ENCODE measurements around the gene WDR6. TPM values are rescaled to one million over a fixed set of nuclear protein-coding genes. Genes with fewer than 3 reads are reported as not detected.

Gene WDR6
- total RNA-seq, 4 donors from 2014 or later: 77.2 to 101 (median 89.0) TPM

DNA sequence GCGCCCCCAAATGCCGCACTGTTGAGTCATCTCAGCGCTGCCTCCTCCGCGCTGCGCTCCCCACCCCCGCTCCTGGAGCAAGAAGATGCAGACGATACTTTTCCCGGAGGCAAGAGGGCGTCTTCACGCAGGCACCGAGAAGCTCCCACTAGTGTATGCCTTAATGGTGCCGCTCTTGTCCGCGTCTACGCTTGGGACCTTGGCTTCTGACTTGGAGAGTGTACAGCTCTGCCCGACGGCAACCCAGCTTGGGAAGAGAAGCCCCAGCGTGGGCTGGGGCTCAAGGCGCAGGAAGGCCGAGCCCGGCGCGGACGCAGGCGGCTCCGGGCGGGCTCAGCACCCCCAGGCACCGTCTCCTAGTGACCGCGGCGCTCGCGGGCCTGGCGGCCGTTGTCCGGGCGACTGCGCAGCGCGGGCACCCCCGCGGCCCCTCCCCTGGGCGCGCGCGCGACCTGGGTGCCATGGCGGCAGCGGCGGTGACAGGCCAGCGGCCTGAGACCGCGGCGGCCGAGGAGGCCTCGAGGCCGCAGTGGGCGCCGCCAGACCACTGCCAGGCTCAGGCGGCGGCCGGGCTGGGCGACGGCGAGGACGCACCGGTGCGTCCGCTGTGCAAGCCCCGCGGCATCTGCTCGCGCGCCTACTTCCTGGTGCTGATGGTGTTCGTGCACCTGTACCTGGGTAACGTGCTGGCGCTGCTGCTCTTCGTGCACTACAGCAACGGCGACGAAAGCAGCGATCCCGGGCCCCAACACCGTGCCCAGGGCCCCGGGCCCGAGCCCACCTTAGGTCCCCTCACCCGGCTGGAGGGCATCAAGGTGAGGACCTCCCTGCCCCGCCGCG, 17.2 kb upstream of the WDR6 start, which contains the start of gene P4HTM:
Gene P4HTM, plus strand, starts transcription at position 446 of the 840 bp plus-strand sequence. Its CDS starts 16 bp downstream, at position 462.
- peaks cover 29 to 44% (median 41%) of the 10 kb centered on the region in 4 donors for H3K4me1 ChIP-seq
- H3K27ac ChIP-seq (replicated peaks in 1 of 4): peak within 1 kb of the TSS; percentile 94 to 97 (median 94)
- intact Hi-C loops (cut with DNase I): loop anchor here (2.0 kb wide), 1 partner anchor 15 kb away; no protein-coding TSS in a partner anchor
- peak; percentile 95 for DNase-seq (ENCODE audit: extremely low spot score)
- no peaks in the 10 kb centered on the region for H3K27me3 ChIP-seq
- H3K36me3 ChIP-seq: peaks cover 0 to 32% (median 28%) of the 10 kb centered on the region in 4 donors
- peak within 1 kb of the TSS; percentile 85 to 98 (median 95) for H3K4me3 ChIP-seq
- WGBS: 0% methylated on average over 9 of the region's 91 CpGs
- H3K9me3 ChIP-seq: no peaks in the 10 kb centered on the region
- no peak for TF ChIP-seq EP300 (IDR thresholded peaks at IDR 0.05)
- TF ChIP-seq, protein P1, sequence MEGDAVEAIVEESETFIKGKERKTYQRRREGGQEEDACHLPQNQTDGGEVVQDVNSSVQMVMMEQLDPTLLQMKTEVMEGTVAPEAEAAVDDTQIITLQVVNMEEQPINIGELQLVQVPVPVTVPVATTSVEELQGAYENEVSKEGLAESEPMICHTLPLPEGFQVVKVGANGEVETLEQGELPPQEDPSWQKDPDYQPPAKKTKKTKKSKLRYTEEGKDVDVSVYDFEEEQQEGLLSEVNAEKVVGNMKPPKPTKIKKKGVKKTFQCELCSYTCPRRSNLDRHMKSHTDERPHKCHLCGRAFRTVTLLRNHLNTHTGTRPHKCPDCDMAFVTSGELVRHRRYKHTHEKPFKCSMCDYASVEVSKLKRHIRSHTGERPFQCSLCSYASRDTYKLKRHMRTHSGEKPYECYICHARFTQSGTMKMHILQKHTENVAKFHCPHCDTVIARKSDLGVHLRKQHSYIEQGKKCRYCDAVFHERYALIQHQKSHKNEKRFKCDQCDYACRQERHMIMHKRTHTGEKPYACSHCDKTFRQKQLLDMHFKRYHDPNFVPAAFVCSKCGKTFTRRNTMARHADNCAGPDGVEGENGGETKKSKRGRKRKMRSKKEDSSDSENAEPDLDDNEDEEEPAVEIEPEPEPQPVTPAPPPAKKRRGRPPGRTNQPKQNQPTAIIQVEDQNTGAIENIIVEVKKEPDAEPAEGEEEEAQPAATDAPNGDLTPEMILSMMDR (IDR thresholded peaks at IDR 0.05): peak; percentile 40 to 49 (median 48)
- no peak for TF ChIP-seq POLR2A (IDR thresholded peaks at IDR 0.05; ENCODE audit: low read depth)
- TF ChIP-seq POLR2AphosphoS5 (IDR thresholded peaks at IDR 0.05): peak; percentile 91 to 94

DNA sequence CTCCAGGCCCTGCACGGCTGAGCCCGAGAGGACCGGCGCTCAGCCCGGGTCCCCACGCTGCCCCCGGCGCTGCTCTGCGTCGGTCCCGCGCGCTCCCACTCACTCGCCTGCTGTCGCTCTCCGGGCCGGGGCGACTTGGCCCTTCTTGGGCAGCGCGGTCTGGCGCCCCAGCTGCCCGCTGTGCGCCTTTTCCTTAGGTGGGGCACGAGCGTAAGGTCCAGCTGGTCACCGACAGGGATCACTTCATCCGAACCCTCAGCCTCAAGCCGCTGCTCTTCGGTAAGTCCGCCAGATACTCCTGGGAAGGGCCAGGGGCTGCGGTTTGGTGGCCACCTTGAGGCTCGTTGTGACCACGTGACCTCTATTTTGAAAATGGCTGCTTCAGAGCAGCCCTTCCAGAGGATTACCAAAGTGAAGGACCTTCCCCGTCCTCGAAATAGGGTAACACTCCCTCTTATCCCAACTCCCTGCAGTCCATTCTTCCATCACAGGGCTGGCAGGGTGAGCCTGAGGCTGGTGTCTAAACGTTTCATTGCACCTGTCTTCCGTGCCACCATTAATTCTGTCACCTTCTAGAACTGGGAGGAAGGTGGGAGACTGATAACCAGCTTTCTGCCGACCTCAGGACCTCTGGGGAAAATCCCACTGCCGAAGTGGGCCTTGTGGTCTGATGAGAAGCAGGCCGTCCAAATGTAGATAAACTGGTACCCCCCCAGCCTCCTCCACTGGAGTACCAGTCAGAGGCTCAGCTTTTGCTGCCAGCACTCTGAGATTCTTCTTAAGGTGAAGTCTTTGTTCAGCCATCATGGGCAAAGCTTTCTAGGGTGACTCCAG, 16.3 kb upstream of the WDR6 start:
- Histone ChIP-seq H3K36me3 (peaks cover 0 to 32% (median 19%) of the 10 kb centered on the region in 4 donors), H3K27ac (replicated peaks in 1 of 4) (peak overlapping the region; percentile 94 to 97 (median 94)), H3K4me3 (peak overlapping the region; percentile 85 to 98 (median 95)), H3K9me3 (no peaks in the 10 kb centered on the region), H3K4me1 (peaks cover 29 to 44% (median 41%) of the 10 kb centered on the region in 4 donors), H3K27me3 (no peaks in the 10 kb centered on the region)
- TF ChIP-seq, protein P1 (IDR thresholded peaks at IDR 0.05): no peak
- TF ChIP-seq POLR2AphosphoS5 (IDR thresholded peaks at IDR 0.05) (peak in 1 of 2 donors; percentile 36), EP300 (IDR thresholded peaks at IDR 0.05) (no peak), POLR2A (IDR thresholded peaks at IDR 0.05; ENCODE audit: low read depth) (no peak)
- WGBS: 5% methylated on average over 30 of the region's 40 CpGs
- DNase-seq (ENCODE audit: extremely low spot score): no peak
- intact Hi-C loops (cut with DNase I): loop anchor here (2.0 kb wide), 1 partner anchor 14 kb away; no protein-coding TSS in a partner anchor

DNA sequence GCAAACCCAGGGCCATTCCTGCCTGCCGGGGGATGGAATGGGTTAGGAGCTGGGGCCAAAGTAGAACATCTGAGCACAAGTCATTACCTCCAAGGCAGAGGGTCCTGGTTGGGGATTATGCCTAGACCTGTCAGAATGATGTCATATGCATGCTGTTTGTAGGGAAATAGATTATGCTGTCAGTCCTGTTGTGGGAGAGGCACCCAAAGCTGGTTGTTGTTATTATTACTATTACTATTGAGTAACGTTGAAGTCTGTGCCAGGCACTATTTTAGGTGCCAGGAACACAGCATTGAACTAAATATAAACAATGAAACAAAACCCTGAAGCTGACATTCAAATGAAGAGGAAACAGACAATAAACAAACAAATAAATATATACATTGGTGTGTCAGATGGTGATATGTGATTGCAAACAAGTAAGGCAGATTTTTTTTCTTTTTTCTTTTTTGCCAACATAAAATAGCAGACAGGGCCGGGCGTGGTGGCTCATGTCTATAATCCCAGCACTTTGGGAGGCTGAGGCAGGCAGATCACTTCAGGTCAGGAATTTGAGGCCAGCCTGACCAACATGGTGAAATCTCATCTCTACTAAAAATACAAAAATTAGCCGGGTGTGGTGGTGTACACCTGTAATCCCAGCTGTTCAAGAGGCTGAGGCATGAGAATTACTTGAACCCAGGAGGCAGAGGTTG, 15.2 kb upstream of the WDR6 start:
- H3K27ac ChIP-seq (replicated peaks in 1 of 4): peak overlapping the region in 2 of 4 donors; percentile 94 to 97
- no peaks in the 10 kb centered on the region for H3K27me3 ChIP-seq
- no peaks in the 10 kb centered on the region for H3K9me3 ChIP-seq
- peaks cover 29 to 44% (median 41%) of the 10 kb centered on the region in 4 donors for H3K4me1 ChIP-seq
- intact Hi-C loops (cut with DNase I): loop anchor here (2.0 kb wide), 1 partner anchor 13 kb away; no protein-coding TSS in a partner anchor
- 70% methylated on average over 5 of the region's 5 CpGs for WGBS
- H3K4me3 ChIP-seq: peak overlapping the region in 2 of 4 donors; percentile 94 to 96
- peaks cover 0 to 31% (median 16%) of the 10 kb centered on the region in 4 donors for H3K36me3 ChIP-seq
- DNase-seq (ENCODE audit: extremely low spot score): no peak
- TF ChIP-seq, protein P1 (IDR thresholded peaks at IDR 0.05): no peak
- TF ChIP-seq POLR2AphosphoS5 (IDR thresholded peaks at IDR 0.05): no peak
- no peak for TF ChIP-seq POLR2A (IDR thresholded peaks at IDR 0.05; ENCODE audit: low read depth)
- no peak for TF ChIP-seq EP300 (IDR thresholded peaks at IDR 0.05)

DNA sequence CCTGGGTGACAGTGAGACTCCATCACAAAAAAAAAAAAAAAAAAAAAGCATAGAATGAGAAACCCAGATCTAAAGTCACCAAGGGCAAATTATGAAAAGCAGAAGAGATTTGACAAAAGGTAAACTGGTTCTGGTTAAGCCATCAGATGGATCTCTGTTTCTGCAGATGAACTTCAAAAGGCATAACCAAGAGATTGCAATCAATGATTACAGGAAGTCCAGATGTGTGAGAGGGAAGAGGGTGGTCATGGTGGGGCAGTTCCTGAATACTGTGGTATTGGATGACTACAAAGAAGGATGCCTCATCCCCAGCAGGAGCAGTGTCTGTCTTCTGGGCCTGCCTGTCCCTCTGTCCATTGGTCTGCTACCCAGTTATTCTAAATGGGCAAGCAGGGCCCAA, 13.4 kb upstream of the WDR6 start:
- Histone ChIP-seq H3K27me3 (no peaks in the 10 kb centered on the region), H3K9me3 (no peaks in the 10 kb centered on the region), H3K4me3 (no peak overlapping the region), H3K4me1 (peaks cover 24 to 40% (median 31%) of the 10 kb centered on the region in 4 donors), H3K27ac (replicated peaks in 1 of 4) (no peak overlapping the region), H3K36me3 (peaks cover 0 to 43% (median 15%) of the 10 kb centered on the region in 4 donors)
- no peak for TF ChIP-seq POLR2AphosphoS5 (IDR thresholded peaks at IDR 0.05)
- TF ChIP-seq, protein P1 (IDR thresholded peaks at IDR 0.05): no peak
- no peak for TF ChIP-seq POLR2A (IDR thresholded peaks at IDR 0.05; ENCODE audit: low read depth)
- no peak for TF ChIP-seq EP300 (IDR thresholded peaks at IDR 0.05)
- intact Hi-C loops (cut with DNase I): no loop called here
- no peak for DNase-seq (ENCODE audit: extremely low spot score)
